Activated CD8-positive, alpha-beta memory T cell treated with anti-CD3 and anti-CD28 coated beads, Interleukin-2, amount 50 U/mL, for 1 hour (primary cell): ENCODE data around the gene B3GNT2.
"Not testable (repeated sequence)": the region's sequence is repeated elsewhere in the genome, so short reads cannot be mapped to it uniquely, and the experiment has no call there.

ENCODE experiments used
- DNase-seq: peaks from one replicate; pipeline ENCODE4 v3.0.0-alpha.2; 2020; ENCODE audit errors: extremely low read depth

B3GNT2 gene

DNA sequence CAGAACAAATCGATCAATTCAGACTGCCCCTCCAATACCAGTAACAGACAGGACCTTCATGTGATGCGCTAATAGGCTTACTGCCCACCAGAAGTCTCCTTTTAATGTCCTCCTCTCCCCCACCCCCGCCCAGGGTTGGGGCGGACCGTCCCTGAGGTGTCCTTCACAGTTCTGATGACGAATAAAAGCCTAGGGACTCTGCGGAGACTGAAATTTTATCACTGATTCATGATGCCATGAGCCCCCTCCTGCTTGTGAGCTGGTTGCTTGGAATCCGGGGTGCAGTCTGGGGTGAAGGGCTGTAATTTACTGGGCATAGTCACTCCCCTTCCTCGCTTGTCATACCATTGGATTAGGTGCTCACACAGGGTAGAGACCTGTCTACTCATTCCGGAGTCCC is 42.3 kb downstream of the B3GNT2 start:
- DNase-seq, result no peak

DNA sequence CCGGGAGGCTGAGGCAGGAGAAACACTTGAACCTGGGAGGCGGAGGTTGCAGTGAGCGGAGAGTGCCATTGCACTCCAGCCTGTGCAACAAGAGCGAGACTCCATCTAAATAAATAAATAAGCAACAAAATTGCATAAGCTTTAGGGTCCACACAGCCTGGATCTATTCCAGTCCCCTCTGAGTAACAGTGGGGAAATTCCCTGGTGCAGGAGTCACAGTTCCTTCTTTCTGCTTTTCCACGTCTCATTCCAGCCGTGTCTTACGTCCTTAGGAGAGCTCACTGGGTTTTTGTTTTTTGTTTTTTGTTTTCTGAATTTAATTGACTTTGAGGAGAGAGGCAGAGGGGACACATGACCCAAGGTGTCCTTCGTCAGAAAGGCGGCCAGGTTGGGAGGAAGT is 44.6 kb downstream of the B3GNT2 start:
- no peak for DNase-seq

- no peak for DNase-seq
Measured at GRCh38 chr2:62243983-62244382, 48.1 kb downstream of the B3GNT2 start.

- no peak for DNase-seq
Measured at GRCh38 chr2:62248226-62248625, 52.3 kb downstream of the B3GNT2 start.

DNA sequence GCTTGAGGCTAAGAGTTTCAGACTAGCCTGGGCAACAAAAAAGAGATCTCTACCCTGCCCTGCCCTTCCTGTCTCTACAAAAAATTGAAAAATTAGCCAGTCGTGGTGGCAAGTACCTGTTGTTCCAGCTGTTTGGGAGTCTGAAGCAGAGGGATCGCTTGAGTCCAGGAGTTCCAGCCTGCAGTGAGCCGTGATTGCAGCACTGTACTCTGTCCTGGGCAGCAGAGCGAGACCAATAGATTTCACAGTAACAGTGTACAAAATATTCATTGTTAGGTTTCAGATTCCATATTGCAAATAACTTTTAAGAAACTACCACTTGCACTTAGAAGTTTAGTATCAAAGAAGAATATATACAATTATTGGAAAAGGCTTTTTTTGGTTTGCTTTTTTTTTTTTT is 54.3 kb downstream of the B3GNT2 start:
- no peak for DNase-seq

DNA sequence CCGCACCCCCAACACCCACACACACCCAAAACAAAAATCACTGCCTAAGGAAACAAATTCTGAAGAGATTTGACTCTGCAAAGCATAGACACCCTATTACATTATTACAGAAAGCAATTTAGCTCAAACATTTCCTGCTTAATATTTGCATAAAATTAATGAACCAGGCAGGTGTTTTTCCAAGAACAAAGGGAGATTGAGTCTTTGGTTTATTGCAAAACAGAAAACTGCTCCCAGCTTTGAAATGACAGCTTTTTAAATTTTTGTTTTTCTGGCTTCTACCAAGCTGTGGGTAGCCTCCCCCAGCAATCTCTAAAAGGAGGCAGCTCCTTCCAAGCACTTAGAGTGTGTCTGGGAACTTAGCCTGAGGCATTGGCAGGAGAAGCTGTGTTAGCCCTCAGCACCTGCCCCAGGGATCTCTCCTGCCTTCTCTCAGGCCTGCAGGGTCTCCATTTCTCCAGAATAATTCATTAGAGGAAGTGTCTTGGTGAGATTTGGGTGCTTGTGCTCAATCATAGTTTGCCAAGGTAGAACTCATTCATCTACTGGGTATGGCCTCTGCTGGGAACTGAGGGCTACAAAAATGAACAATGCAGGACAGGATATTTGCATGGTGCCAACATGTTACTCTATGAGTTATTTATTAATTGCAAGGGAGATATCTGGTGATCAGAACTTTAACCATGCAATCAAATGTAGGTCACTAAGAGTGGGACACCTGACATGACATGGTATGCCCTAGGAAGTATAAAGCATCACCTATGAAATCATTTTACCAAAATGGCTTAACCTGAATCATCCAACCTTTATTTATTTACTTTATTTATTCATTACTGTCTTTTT is 58.7 kb downstream of the B3GNT2 start:
- no peak for DNase-seq

DNA sequence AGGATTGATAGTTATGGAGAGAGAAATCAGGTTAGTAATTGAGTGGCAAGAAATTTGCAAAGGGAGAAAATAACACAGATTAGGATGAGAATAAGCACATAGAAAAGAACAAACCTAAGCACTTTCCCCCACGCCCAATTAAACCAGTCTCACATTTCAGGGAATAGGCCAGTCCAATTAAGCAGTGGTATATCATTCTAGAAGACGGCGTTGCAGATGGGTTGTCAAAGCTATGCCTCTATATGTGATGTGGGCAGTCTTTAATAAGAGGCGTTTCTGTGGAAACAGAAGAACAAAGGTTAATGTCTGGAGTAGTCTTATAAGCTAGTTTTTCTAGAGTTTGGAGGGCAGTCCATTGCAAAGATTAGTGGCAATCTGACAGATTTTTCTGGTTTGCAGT is 61.6 kb downstream of the B3GNT2 start:
- DNase-seq, result no peak

- no peak for DNase-seq
Measured at GRCh38 chr2:62263076-62263715, 67.3 kb downstream of the B3GNT2 start.

DNA sequence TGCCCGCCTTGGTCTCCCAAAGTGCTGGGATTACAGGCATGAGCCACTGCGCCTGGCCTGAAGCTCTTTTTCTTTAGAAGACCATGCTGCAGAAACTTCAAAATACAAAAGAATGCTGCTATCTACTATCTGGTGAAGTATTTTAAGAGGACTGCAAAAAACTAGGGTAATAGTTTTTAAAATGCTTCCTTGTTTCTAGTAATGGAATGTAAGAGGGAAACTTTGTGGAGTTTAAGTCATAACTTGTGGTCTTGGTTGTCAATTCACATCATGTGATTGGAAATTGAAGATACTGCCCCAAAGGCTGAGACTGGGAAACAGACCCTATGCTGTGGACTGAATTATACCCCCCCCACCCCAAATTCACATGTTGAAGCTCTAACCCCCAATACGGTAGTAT is 68.3 kb downstream of the B3GNT2 start:
- DNase-seq, result no peak

DNA sequence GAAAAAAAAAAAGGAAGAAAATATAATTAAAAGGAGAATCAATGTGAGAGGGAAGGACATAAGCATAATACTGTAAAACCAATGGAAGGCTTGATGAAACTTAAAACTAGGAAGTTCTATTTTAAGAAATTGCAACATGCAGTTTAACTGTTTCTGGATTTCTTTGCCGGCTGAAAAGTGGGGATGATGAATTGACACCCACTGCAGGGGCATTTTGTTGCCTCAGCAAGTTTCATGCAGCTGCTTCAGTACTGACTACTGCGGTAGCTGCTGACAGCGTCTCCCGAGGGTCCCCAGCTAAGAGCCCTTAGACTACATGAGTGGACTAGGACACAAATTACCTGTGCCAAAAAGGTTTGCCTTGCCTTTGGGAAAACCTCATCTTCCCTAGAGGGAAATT is 69.2 kb downstream of the B3GNT2 start:
- no peak for DNase-seq

- no peak for DNase-seq
Measured at GRCh38 chr2:62266433-62267038, 70.6 kb downstream of the B3GNT2 start.

GRCh38 chr2:62267696-62268095 is 71.8 kb downstream of the B3GNT2 start:
- no peak for DNase-seq

DNA sequence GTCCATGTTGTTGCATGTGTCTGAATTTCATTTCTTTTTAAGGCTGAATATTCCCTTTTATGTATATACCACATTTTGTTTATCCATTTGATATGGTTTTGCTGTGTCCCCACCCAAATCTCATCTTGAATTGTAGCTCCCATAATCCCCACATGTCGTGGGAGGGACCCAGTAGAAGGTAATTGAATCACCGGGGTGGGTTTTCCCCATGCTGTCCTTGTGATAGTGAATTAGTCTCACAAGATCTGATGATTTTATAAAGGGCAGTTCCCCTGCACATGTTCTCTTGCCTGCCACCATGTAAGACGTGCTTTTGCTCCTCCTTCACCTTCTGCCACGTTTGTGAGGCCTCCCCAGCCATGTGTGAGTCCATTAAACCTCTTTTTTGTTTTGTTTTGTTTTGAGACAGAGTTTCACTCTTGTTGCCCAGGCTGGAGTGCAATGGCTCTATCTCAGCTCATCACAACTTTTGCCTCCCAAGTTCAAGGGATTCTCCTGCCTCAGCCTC is 72.8 kb downstream of the B3GNT2 start:
- not testable (repeated sequence) for DNase-seq

- DNase-seq, result no peak
Measured at GRCh38 chr2:62270728-62271127, 74.8 kb downstream of the B3GNT2 start.
